ENCODE data around the gene GLP2R. TPM values are rescaled to one million over a fixed set of nuclear protein-coding genes. Genes with fewer than 3 reads are reported as not detected.

Gene GLP2R
- total and polyA plus RNA-seq, 8 donors, result 0.93 to 2.6 (median 2.2) TPM

DNA sequence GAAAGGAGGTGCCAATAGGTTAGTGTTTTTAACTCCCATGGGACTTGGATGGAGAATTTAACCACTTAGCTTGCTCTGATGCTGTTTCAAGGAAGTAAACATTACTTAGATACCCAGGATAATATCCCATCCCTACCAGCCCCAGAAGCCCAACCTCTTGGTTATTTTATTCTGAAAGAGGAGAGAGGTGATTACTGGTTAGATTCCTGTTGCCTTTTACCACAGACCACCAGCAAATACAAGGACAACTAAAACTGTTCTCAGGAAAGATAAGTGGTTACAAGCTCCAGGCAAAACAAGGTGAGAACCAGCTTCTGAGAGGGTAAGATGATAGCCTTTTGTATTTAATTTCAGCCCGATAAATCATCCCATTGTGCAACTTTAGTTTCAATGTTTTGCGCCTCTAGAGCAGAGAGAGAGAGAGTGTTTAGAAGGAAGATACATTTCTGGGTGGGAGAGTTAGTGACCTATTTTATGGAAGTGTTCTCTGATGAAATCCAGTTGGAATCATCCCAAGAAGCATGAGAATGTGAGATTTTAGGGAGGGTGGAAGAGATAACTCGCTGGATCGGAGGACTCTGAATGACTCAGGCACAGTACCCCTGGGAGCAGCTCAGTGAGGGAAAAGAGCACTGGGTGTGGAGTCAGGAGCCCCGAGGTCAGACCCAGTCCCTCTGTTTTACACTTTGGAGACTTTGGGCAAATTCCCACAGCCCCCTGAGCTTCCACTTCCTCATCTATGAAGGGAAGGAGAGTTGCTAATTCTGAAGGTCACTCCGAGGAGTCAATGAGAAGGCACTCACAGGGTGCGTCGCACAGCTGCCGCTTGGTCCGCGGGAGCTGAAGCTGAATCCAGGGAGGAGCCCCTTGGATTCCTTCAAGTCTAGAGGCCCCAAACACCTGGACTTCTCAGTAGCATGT lies 12.1 kb downstream of the GLP2R start:
- TF ChIP-seq, protein P1, sequence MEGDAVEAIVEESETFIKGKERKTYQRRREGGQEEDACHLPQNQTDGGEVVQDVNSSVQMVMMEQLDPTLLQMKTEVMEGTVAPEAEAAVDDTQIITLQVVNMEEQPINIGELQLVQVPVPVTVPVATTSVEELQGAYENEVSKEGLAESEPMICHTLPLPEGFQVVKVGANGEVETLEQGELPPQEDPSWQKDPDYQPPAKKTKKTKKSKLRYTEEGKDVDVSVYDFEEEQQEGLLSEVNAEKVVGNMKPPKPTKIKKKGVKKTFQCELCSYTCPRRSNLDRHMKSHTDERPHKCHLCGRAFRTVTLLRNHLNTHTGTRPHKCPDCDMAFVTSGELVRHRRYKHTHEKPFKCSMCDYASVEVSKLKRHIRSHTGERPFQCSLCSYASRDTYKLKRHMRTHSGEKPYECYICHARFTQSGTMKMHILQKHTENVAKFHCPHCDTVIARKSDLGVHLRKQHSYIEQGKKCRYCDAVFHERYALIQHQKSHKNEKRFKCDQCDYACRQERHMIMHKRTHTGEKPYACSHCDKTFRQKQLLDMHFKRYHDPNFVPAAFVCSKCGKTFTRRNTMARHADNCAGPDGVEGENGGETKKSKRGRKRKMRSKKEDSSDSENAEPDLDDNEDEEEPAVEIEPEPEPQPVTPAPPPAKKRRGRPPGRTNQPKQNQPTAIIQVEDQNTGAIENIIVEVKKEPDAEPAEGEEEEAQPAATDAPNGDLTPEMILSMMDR (IDR thresholded peaks at IDR 0.05), result no peak
- Histone ChIP-seq H3K27me3 (peaks cover 0 to 24% of the 10 kb centered on the region in 2 donors), H3K4me1 (peaks cover 0 to 3% of the 10 kb centered on the region in 2 donors), H3K9me3 (no peaks in the 10 kb centered on the region), H3K4me3 (no peak overlapping the region), H3K36me3 (no peaks in the 10 kb centered on the region), H3K27ac (no peak overlapping the region)
- ATAC-seq, result peak; percentile 58
- peak in 2 of 4 donors; percentile 67 to 79 for DNase-seq
- intact Hi-C loops (cut with DNase I), result no loop called here

DNA sequence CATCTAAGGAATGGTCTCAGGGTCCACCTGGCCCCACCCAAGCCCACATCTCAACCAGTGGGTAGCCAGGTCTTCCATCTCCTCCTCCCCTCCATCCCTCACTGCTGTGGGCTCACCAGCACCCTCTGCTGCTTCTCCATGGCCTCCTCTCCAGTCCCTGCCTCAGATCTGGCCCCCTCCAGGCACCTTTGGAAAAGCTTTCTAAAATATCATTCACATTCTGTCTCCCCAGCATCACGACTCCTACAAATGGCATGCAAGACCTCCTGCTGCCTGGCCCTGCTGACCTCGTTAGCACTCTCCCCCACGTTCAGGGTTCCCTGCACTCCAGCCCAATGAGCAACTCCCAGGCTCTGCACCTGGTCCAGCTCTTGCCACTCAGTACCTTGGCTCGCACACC lies 13.7 kb downstream of the GLP2R start:
- TF ChIP-seq, protein P1 (IDR thresholded peaks at IDR 0.05), result no peak
- peaks cover 0 to 24% of the 10 kb centered on the region in 2 donors for H3K27me3 ChIP-seq
- no peak for ATAC-seq
- no peaks in the 10 kb centered on the region for H3K36me3 ChIP-seq
- no peak overlapping the region for H3K27ac ChIP-seq
- H3K4me3 ChIP-seq, result no peak overlapping the region
- intact Hi-C loops (cut with DNase I), result no loop called here
- no peak for DNase-seq
- H3K9me3 ChIP-seq, result no peaks in the 10 kb centered on the region
- peaks cover 0 to 3% of the 10 kb centered on the region in 2 donors for H3K4me1 ChIP-seq

DNA sequence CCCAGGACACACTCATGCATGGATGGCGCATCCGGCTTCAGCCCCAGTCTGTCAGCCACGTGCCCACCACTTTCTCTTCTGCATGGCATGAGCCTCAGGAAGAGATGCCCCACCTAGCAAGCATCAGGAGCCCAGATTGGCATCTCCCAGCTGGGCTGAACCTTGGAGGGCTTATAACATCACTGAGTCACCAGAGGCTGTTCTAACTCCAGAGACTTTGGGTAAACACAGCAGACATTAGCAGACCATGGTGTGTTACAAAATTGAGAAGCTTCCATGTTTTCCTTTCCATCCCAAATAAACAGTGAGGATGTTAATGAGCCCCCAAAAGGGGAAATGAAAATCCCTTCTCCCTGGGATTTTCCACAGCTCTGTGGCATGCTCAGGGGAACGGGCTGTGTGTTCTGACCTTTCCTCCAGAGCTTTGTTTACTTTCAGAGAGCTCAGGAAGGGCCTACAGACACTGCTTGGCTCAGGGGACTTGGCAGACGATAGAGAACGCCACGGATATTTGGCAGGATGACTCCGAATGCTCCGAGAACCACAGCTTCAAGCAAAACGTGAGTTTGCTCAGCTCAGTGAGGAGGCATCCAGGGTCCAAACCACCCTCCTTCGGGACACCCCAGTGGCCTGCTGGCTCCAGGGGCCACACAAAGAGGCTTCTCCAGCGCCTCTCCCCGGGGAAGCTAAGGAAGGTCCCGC lies 16.5 kb downstream of the GLP2R start:
- H3K27ac ChIP-seq, result peak overlapping the region in 1 of 2 donors; percentile 48
- H3K27me3 ChIP-seq, result peaks cover 0 to 21% of the 10 kb centered on the region in 2 donors
- intact Hi-C loops (cut with DNase I), result no loop called here
- peak; percentile 63 for ATAC-seq
- DNase-seq, result peak in 3 of 4 donors; percentile 44 to 79 (median 49)
- H3K36me3 ChIP-seq, result no peaks in the 10 kb centered on the region
- TF ChIP-seq, protein P1 (IDR thresholded peaks at IDR 0.05), result no peak
- no peaks in the 10 kb centered on the region for H3K9me3 ChIP-seq
- no peak overlapping the region for H3K4me3 ChIP-seq
- H3K4me1 ChIP-seq, result peaks cover 0 to 3% of the 10 kb centered on the region in 2 donors

DNA sequence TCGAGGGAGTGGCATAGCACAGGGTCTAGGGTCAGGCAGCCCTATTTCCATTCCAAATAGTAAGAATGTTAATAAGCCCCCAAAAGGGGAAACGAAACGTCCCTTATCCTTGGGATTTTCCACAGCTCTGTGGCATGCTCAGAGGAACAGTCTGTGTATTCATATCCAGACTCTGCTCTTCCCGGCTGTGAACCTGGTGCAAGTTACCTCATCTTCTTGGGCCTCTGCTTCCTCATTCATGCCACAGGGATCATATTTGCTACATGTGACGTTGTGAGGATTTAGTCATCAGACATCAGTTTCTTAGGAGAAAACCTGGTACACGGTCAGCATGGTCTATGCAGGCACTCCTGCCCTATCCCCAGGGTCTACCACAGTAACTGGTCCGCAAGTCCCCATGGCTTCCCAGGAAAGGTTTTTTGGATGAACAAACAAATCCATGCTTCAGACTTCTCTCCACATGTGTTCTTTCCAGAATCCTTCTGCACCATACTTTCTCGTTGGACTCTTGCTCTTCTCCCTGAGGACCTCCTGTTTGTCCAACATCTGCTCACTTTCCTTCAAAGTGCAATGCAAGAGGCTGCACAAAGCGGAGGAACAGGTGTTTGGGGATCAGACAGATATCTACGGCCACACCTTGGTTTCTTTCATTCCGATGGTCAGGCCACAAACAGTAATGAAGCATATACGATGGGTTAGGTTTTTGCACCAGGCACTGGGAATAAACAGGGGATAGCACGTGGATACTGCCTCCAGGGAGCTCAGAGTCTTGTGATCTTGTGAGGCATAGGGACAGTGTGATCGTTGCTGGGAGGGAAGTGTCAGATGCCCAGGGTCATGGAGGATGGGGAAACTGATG lies 17.7 kb downstream of the GLP2R start:
- TF ChIP-seq, protein P1 (IDR thresholded peaks at IDR 0.05), result no peak

More for the DNA sequence above, 17.7 kb downstream of the GLP2R start:
- no peak for ATAC-seq
- no peaks in the 10 kb centered on the region for H3K36me3 ChIP-seq
- DNase-seq, result no peak
- peaks cover 0 to 3% of the 10 kb centered on the region in 2 donors for H3K4me1 ChIP-seq
- intact Hi-C loops (cut with DNase I), result no loop called here
- H3K9me3 ChIP-seq, result no peaks in the 10 kb centered on the region
- peaks cover 0 to 9% of the 10 kb centered on the region in 2 donors for H3K27me3 ChIP-seq
- no peak overlapping the region for H3K27ac ChIP-seq
- no peak overlapping the region for H3K4me3 ChIP-seq
